GM19455 (cell line): ENCODE data around the gene HPCAL1.

Experiments used
- ATAC-seq: cut with Tn5 transposase; IDR thresholded peaks from one replicate; pipeline ENCODE4 v1.9.1; 2021; ENCODE audit not compliant: unreplicated experiment

Gene HPCAL1

DNA sequence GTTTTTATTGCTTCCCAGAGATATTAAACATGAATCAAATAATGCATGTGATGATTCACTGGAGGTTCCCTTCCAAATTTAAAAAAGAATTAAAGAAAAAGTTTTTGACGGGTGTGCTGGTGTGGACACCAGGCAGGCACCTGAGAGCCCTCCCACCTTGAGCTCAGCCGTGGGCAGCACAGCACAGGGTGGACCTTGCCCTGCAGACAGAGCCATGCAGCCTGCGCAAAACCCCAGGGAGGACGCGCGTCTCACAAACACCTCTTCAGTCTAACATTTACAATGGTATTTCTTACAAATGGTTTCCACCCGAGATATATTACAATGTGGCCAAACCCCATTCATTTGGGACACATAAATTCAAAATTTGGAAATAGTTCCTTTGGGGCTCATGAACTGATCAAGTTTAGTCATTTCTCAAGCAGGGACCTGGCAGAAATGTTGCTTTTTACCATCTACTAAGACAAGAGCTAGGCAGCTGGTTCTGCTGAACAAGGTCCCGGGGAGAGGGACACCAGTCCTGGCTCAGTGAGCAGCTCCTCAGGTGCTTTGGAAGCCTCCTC is 100.0 kb downstream of the HPCAL1 start:
- ATAC-seq = no peak

DNA sequence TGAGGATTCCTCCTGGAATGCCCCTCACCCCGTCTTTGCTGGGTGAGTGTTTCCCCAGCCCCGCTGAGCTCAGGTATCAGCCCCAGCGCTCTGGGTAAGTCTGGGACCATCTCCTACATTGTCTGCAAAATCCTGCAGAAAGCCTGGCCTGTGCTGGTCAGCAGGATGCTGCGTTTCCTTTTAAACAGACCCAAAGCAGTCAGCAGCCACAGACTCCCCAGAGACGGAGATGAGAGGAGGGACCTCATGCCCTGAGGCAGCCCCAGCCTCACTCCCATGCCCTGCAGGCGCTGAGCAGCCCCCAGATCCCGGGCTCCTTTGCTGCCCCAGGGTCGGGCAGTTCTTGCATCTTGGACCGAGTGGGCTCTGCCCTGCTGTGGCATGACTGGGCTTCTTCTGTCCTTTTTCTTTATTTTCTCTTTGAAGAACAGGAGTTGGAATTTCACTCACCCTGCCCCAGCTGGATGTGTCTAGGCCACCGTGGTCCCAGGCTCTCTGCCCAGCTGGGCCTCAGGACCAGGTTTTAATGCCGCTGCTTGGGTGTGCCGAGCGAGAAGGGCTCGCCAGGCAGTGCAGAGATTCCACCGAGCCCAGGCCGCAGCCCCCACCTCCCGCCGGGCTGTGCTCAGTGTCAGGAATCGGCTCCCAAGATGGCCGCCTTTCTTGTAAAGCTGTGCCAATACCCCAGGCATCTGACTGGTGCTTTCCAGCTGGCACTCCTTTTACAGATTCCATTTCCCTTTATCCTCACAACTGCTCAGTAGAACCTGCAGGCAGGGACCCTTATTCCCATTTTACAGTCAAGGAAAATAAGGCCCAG is 101.8 kb downstream of the HPCAL1 start:
- no peak for ATAC-seq

DNA sequence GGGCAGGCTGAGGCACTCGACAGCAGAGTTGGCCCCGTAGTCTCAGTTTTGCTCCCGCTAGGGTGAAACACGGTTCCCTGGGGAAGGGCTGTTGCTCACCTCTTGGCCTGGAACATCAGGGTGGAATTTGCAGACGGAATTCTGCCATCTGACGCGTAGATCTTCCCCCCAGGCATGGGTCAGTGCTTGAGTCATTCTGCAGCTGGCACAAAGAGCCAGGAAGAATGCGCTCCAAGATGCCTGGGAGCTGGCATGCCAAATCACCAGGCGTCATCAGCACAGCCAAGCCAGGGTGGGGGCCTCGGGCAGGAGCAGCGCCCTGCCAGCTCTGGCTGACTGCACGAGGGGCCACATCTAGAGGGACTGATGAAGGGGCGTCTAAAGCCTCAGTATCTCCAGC is 102.7 kb downstream of the HPCAL1 start:
- ATAC-seq = no peak

DNA sequence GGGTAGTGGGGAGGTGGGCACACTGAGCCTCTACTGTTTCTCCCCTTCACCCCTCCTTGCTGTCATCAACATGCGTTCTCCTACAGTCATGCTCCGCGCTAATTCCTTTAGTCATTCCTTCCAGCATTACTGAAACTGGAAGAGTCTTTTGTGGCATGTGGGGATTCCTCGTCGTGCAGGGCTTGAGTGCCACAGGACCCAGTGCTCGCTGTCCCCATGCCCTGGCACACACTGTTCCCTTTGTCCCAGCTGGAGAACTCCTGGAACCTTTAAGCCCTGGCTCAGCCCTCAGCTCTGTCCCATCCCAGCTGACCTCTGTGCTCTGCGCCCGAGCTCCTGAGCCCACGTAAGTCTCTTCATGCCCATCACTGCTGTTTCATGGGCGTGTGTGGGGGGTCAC is 103.3 kb downstream of the HPCAL1 start:
- ATAC-seq = no peak

DNA sequence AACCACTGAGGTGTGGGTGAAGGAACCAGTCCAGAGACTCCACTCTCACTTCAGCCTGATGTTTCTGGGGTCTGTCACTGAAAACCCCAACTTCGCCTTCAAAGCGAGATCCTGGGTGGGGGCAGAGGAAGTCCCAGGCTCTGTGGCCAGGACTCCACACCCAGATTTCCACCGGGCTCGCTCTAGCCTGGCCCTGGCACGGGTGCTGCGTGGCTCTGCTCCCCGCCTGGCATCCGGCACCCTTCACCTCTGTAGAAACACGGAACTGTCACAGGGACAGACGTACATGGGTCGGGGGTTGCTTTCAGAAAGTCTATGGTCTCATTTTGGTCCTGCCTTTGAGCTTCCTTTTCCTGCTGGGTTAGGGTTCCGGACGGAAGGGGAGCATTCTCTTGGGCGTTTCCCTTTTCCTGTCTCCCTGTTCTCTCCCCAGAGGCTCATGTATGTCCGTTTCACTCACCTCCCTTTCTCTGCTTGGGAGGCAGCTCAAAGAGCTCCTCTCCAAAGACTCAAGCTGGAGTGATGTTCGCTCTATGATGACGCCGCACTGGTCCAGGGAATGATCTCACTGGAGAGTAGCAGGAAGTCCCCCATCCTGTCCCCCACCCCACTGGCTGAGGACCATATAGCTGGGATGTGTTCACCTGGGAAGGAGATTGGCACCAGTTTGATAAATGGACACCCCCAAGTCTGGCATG is 103.9 kb downstream of the HPCAL1 start:
- ATAC-seq = no peak

DNA sequence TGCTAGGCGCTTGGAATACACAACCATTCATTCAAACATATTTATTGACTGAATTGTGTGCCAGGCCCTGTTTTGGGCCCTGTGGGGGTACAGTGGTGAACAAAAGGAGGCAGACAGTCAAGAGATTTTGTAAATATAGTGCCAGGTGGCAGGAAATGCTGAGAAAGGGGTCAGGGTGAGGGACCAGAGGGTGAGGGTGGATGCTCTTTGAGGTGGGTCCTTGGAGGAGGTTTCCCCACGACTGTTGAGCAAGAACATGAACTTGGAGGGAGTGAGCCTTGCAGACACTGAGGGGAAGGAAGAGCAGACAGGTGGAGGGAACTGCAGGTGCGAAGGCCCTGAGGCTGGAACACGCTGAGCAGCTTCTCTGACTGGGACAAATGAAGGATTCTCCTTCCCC is 104.7 kb downstream of the HPCAL1 start:
- ATAC-seq = no peak

DNA sequence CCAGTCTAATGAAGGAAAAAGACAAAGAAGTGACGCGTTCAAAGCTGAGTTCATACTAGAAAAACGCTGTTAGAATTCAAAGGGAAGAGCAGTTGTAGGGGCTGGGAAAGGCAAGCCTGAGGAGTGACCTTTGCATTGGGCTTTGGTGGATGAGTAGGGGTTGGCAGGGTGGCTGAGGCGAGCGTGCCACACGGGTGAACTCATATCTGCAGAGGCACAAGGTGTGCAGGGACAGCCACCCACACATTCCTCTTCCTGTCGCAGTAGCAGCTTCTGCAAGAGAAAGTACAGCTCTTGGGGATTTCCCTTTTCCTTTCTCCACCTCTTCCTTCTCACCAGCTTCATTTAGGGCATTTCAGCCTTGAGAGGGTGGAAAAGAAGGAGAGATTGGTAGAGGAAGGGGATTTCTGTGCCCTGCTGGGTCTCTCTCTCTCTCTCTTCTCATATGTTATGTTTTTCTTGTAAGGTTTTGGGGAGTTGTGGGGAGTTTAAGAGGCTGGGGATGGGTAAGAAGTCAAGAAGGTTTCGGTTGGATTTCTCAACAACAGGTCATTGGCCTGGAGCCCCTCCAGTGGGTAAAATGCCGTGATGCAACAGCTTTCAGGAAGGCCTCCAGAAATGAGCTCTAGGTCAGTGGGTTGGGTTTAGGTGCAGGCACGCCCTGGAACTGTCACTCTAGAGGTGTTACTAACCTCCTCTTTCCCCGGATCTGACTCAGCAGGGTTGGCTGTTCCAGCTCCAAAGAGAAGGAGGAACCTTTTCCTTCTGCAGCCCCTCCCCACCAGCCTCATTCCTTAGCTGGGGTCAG is 105.3 kb downstream of the HPCAL1 start:
- no peak for ATAC-seq

DNA sequence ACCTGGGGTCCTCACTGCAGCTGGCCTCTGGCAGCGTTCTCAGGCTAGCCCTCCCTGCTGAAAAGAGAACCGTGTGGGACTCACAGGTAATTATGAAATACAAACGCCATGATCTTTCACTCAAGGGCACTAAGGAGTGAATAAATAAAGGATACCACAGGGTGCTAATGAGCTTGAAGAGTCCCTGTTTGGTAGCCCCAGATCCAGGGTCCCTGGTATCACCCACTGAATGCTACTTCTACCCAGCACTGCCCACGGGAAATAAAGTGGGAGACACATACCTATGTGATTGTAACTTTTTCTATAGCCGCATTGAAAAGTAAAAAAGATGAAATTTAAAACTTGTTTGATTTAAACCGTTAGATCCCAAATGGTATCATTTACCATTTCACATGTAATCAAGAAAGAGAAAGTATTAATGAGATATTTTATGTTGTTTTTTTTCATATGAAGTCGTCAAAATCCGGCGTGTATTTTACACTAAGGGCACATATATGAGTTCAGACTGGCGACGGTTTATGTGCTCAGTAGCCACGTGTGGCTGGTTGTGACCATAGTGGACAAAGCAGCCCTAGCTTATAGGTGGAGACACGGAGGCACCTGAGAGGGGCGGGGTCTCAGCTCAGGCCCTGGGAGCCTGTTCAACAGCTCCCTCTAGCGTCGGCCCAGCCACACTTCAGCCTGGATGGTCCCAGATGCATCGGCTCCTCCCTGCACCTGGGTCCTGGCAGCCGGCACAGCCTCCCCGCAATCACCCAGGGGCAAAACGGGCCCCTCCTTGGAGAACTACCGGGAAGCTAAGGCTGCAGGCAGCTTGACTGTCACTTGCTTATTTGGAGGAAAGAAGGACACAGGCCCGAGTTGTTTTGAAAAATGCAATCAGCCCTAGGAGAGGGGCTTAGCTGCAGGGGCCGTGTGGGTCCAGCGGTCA is 106.2 kb downstream of the HPCAL1 start:
- peak; percentile 67 for ATAC-seq

DNA sequence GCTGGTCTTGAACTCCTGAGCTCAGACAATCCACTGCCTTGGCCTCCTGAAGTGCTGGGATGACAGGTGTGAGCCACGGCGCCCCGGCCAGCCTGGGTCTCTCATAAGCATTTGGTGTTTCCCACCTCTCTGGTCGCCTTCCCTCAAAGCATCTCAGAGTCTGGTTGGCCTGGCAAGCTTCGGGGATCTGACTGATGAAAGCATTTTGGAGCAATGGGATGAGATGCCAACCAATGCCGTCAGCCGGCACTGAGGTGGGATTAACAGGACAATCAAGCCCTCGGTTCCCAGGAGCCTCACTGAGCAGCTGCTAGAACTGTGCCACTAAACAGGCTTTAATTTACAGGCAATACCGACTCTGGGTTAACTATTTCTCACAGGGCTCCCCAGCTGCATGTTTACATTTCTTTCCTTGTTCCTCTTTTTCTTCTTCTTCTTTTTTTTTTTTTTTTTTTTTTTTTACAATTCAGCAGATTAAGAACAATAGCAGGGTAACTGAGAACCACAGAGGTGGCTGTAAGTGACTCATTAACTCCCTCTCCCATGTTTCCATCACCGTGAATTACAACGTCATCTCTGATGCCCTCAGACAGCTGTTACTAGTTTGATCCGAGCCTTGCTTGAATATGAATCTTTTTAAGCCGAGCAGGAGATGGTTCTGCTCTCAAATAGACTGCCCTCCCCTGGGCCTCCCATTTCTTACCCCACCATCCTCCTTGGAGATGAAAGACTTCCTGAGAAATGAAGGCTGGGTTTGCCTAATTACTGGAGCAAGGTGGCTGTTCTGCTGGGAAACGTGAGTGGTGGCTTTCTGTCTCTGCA is 107.5 kb downstream of the HPCAL1 start:
- peak; percentile 40 for ATAC-seq

DNA sequence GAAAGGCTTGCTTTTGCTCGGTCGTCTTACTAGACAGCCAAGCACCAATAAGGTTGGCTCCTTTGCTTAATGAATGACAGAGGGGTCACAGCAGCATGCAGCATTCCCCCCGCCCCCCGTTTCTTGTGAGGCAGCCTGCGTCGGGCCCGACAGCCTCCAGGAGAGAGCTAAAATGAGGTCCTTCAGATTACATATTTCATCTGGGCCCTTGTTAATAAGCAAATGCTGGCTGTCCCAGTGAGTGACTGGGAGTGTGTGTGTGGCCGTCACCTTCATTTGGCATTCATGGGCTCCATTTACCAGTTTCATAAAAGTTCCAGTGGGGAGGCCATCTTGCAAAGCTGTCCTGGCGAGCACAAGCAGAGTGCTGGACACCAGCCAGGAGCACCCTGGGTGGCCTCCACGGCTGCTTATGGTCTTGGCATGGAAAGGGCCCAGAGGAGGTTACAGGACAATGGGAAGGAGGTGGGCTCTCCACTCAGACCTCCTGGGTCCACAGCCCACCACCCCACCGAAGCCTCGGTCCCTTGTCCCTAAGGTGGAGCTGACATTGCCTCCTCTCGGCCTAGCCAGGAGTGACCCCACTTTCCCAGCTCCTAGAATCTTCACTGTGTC is 108.2 kb downstream of the HPCAL1 start:
- no peak for ATAC-seq

DNA sequence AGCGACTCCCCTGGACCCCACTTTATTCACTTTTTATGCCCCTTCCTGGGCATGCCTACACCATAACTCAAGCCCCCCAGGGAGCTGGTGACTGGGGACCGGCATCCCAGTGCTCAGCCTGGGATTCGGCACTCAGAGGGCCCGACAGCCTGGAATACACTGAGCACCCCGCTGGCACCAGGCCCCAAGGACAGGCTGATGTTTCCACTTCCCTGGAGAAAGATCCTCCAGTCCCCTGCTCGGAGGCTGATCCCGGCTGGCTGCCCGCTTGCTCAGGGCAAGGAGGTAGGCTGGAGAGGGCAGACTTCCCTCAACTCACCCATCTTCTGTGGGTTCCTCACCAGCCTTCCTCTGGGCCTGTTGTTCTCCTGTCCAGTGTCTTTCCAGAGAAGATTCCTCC is 108.9 kb downstream of the HPCAL1 start:
- no peak for ATAC-seq

DNA sequence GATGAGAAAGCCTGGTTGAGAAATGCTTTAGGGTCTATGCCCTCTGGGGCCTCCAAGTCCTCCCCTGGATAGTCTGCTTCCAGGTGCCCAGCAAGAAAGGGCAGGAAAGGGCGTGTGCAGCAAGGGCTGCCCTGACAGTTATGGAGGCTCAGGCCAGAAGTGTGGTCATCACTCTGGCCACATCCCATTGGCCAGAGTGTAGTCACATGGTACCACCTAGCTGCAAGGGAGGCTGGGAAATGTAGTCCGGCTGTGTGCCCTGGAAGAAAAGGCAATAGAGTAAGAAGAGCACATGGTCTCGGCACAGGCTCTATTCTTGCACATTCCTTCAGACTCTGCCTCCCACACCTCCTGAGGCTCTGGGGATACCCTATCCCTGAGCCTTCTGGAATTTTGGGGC is 109.7 kb downstream of the HPCAL1 start:
- no peak for ATAC-seq

DNA sequence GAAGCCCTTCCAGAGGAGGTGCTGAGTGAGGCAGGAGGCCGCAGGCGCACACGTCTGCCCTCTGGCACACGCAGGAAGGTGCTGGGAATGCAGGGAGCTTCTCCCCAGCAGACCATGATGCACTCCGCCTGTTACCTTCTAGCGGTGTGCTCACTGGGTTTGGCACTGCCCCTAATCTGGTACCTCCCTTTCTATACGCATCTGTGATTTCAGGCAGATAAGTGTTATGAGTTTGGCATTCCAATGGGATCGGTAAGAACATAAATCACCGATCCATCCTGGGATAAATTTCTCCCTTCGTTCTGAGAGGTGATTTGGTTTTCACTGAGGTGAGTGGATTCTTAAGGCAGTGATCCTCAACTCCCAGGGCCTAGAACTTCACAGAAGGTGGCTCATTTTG is 110.8 kb downstream of the HPCAL1 start:
- no peak for ATAC-seq

DNA sequence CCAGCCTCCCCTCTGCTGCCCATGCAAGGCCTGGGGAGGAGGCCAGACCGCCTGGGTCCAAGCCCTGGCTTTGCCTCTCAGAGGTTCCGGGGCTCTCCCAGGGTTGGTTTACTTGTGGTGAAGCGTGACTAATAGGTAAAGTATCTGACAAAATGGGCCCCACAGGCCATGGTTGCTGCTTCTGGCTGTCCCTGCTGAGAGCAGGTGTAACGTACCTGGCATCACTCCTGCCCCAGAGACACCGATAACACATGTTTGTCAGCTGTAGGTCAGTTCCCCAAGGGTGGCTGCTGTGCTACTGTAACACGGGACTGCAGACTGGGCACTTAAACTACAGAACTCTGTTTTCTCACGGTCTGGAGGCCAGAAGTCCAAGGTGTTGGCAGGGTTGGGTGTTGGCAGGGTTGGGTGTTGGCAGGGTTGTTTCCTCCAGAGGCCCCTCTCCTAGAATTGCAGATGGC is 111.3 kb downstream of the HPCAL1 start:
- ATAC-seq = no peak

DNA sequence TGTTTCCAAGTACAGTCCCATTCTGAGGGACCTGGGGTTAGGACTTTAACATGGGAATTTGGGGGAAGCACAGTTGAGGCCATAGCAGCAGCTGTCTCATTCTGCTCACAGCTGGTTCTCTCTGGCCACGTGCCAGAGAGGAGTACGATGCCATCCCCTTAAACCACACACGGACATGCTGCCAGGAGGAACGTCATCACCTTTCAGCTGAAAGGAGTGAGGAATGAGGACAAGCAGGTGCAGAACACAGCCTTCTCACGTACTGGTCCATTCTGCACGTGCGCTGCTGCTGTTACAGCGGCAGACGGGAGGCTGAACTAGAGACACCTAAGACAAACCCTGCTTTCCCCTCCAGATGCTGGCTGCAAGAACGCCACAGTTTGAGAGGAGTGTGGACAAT is 111.9 kb downstream of the HPCAL1 start:
- no peak for ATAC-seq

DNA sequence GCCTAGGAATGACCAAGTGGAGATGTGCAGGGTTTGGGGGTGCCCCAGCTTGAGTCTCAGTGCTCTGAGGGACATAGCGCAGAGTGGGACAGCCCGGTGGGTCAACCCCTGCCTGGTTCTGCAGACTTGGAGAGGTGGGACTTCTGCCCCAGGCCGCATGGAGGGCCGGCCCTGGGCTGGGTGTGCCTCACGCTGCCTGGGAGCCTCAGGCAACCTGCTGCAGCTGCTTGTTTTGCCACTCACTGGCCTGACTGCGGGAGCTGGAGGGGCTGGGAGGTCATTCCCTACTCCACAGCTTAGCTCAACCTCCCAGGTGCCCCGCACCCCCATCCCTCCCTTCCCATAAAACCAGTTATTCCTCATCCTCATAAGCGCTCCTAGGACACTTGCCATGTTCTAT is 112.3 kb downstream of the HPCAL1 start:
- no peak for ATAC-seq

DNA sequence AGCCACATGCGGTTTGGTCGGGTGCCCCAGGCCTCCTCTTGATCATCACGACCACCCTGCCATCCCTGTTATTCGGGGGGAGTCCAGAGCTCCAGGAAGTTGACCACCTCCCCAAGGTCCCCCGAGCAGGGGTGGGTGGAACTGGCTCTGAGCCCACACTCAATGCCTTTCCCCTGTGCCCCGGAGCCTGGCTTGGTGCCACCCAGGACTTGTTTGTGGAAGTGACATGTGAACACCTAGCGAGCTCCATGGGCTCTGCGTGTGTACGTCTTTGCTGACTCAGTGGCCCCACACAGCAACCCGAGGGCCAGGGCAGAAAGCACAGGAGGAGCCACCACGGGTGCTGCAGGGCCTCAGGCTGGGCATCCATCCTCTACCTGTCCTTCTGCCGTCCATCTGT is 112.9 kb downstream of the HPCAL1 start:
- ATAC-seq = no peak

DNA sequence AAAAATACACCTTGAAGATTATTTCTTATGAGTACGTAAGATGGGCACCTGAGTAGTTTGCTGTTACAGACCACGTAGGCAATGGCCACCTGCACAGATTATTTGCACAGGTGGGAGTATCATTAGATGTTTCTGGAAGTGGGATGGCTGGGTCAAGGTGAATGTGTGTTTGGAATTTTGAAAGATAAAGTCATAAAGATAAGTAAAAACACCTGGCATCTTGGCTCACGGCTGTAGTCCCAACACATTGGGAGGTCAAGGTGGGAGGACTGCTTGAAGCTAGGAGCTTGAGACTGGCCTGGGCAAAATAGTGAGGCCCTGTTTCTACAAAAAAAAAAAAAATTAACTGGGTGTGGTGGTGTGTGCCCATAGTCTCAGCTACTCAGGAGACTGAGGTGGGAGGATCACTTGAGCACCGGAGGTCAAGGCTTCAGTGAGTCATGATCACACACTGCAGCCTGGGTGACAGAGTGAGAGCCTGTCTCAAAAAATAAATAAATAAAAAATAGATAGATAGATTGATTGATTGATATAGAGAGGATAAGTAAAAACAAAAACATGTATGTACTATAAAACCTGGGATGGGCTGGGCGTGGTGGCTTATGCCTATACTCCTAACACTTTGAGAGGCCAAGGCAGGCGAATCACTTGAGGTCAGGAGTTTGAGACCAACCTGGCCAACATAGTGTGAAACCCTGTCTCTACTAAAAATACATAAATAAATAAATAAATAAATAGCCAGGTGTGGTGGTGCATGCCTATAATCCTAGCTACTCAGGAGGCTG is 115.0 kb downstream of the HPCAL1 start:
- no peak for ATAC-seq
